ENCODE results near the gene USP5.

DNA sequence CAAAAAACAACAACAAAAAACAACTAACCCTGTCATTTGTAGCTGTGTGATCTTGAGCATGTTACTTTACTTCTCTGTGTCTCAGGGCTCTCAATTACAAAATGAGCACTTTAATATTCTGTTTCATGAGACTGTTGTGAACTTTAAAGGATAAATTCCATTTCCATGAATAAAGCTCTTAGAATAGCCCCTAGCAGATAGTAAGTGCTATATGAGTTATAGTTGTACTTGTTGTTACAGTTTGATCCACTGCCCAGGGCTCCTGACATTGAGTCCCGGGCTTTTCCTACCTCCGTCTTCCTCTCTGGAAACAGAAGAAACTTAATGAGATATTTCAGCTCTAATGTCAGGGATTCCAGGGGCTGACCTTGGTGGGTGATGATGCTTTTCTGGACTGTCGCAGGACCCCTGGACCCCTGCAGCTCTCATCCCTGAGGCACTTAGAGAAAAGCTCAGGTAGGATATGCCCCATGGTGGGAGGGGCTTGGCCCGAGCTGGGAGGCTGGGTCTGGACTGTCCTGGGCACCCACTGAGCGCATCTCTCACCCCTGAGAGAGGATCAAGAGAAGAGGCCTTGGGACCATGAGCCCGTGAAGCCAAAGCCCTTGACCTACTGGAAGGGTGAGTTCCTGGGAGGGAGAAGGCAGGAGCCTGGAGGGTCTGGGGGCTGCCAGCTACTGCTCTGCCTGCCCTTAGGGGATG lies 18.6 kb upstream of the USP5 start:
- TF ChIP-seq, protein P1, sequence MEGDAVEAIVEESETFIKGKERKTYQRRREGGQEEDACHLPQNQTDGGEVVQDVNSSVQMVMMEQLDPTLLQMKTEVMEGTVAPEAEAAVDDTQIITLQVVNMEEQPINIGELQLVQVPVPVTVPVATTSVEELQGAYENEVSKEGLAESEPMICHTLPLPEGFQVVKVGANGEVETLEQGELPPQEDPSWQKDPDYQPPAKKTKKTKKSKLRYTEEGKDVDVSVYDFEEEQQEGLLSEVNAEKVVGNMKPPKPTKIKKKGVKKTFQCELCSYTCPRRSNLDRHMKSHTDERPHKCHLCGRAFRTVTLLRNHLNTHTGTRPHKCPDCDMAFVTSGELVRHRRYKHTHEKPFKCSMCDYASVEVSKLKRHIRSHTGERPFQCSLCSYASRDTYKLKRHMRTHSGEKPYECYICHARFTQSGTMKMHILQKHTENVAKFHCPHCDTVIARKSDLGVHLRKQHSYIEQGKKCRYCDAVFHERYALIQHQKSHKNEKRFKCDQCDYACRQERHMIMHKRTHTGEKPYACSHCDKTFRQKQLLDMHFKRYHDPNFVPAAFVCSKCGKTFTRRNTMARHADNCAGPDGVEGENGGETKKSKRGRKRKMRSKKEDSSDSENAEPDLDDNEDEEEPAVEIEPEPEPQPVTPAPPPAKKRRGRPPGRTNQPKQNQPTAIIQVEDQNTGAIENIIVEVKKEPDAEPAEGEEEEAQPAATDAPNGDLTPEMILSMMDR (conservative IDR thresholded peaks at IDR 0.05) = no peak
- TF ChIP-seq ZFX (IDR thresholded peaks at IDR 0.05) = no peak

Measured in C4-2B (cell line).